DMS79 (cell line): Measurements from ENCODE around the gene APP.

ENCODE experiments used
- DNase-seq: peaks from one replicate; lab custom pipeline; 2025; lab: John Stamatoyannopoulos, UW

The APP gene

GRCh38 chr21:25979845-25980616 is 190.5 kb downstream of the APP start:
- no peak for DNase-seq

GRCh38 chr21:25977068-25977611 is 193.4 kb downstream of the APP start:
- peak; percentile 30 for DNase-seq

- DNase-seq: no peak
These were observed 195.6 kb downstream of the APP start for GRCh38 chr21:25974964-25975363.

- no peak for DNase-seq
These were observed 200.2 kb downstream of the APP start for GRCh38 chr21:25970254-25970930.

GRCh38 chr21:25967901-25968438 is 202.6 kb downstream of the APP start:
- no peak for DNase-seq

GRCh38 chr21:25967181-25967900 is 203.2 kb downstream of the APP start:
- no peak for DNase-seq

- no peak for DNase-seq
These were observed 204.4 kb downstream of the APP start for GRCh38 chr21:25965951-25966707.

GRCh38 chr21:25964926-25965325 is 205.6 kb downstream of the APP start:
- DNase-seq: no peak

GRCh38 chr21:25964015-25964414 is 206.6 kb downstream of the APP start:
- DNase-seq: no peak

GRCh38 chr21:25963181-25963580 is 207.4 kb downstream of the APP start:
- DNase-seq: peak; percentile 89

GRCh38 chr21:25961042-25961441 is 209.5 kb downstream of the APP start:
- no peak for DNase-seq

GRCh38 chr21:25960402-25960801 is 210.2 kb downstream of the APP start:
- no peak for DNase-seq

- DNase-seq: no peak
These were observed 210.8 kb downstream of the APP start for GRCh38 chr21:25959799-25960198.

- no peak for DNase-seq
These were observed 213.4 kb downstream of the APP start for GRCh38 chr21:25956993-25957714.

GRCh38 chr21:25955646-25956045 is 214.9 kb downstream of the APP start:
- DNase-seq: no peak

- no peak for DNase-seq
These were observed 216.9 kb downstream of the APP start for GRCh38 chr21:25953659-25954058.

- DNase-seq: no peak
These were observed 217.4 kb downstream of the APP start for GRCh38 chr21:25953196-25953595.

- no peak for DNase-seq
These were observed 218.3 kb downstream of the APP start for GRCh38 chr21:25952306-25952705.

- no peak for DNase-seq
These were observed 220.9 kb downstream of the APP start for GRCh38 chr21:25949701-25950100.

- no peak for DNase-seq
These were observed 225.8 kb downstream of the APP start for GRCh38 chr21:25944672-25945213.

- no peak for DNase-seq
These were observed 226.5 kb downstream of the APP start for GRCh38 chr21:25944082-25944481.
